SH-SY5Y (cell line): ENCODE results near the gene ZXDC.

Experiments
- GATA2 ChIP-seq: IDR thresholded peaks from 2 replicates; pipeline ENCODE4 v1.6.1; 2011; ENCODE audit warnings: mild to moderate bottlenecking, low read depth, low read length
- GATA3 ChIP-seq: IDR thresholded peaks from 2 replicates; pipeline ENCODE4 v1.6.1; 2011; ENCODE audit warnings: low read depth, mild to moderate bottlenecking, low read length, moderate library complexity

- no peak for TF ChIP-seq GATA2
- no peak for TF ChIP-seq GATA3
These were observed 28.9 kb downstream of the ZXDC start for GRCh38 chr3:126446791-126447190.
